ENCODE data around the gene LRMDA.

LRMDA gene

GRCh38 chr10:75402486-75403143 is 28.8 kb upstream of the LRMDA start:
- DNase-seq: no peak

GRCh38 chr10:75403144-75403938 is 28.1 kb upstream of the LRMDA start:
- no peak for DNase-seq

- no peak for DNase-seq
Observed at GRCh38 chr10:75403939-75404814, 27.2 kb upstream of the LRMDA start.

- no peak for DNase-seq
Observed at GRCh38 chr10:75404815-75405597, 26.4 kb upstream of the LRMDA start.

- DNase-seq: no peak
Observed at GRCh38 chr10:75405598-75406461, 25.6 kb upstream of the LRMDA start.

- no peak for DNase-seq
Observed at GRCh38 chr10:75406462-75407223, 24.8 kb upstream of the LRMDA start.

GRCh38 chr10:75407224-75407712 is 24.2 kb upstream of the LRMDA start:
- DNase-seq: no peak

- DNase-seq: no peak
Observed at GRCh38 chr10:75407713-75408508, 23.5 kb upstream of the LRMDA start.

- no peak for DNase-seq
Observed at GRCh38 chr10:75408509-75408875, 22.9 kb upstream of the LRMDA start.

GRCh38 chr10:75408911-75409885 is 22.2 kb upstream of the LRMDA start:
- no peak for DNase-seq

GRCh38 chr10:75410132-75411005 is 21.1 kb upstream of the LRMDA start:
- DNase-seq: no peak

GRCh38 chr10:75414527-75414926 is 16.9 kb upstream of the LRMDA start:
- no peak for DNase-seq

- DNase-seq: no peak
Observed at GRCh38 chr10:75417522-75417927, 13.9 kb upstream of the LRMDA start.

- no peak for DNase-seq
Observed at GRCh38 chr10:75418293-75418692, 13.1 kb upstream of the LRMDA start.

GRCh38 chr10:75418712-75419111 is 12.7 kb upstream of the LRMDA start:
- DNase-seq: no peak

GRCh38 chr10:75422913-75423312 is 8.5 kb upstream of the LRMDA start:
- DNase-seq: no peak

GRCh38 chr10:75424571-75424970 is 6.9 kb upstream of the LRMDA start:
- DNase-seq: no peak

All from NK-92 treated with Interleukin-12 subunit alpha and Interleukin-12 subunit beta, amount 100 ng/mL, for 24 hours (cell line).